Posterior vena cava (tissue), 2 donors: Measurements from ENCODE around the gene CT47A7. TPM values are rescaled to one million over a fixed set of nuclear protein-coding genes. Genes with fewer than 3 reads are reported as not detected.
"Not testable (repeated sequence)": the region's sequence is repeated elsewhere in the genome, so short reads cannot be mapped to it uniquely, and the experiment has no call there.

Experiments used
- DNase-seq: peaks from one replicate; pipeline ENCODE4 v3.0.0-alpha.2; 2020; ENCODE audit warnings: low spot score
- intact Hi-C, 2 donors: fragments of 100-400 bp; cut with DNase I; formaldehyde crosslinking; loops; one replicate each; pipeline versions ENCODE4 v1.14.1 to v1.14.2; 2022 to 2023
- long read RNA-seq, 2 donors: library from polyadenylated mRNA; unstranded; transcript quantifications; one replicate each; pipeline ENCODE4 v2.0.0, GENCODE V29; 2020 to 2021
- total RNA-seq, 2 donors: library from RNA; stranded (reverse); fragmentation: NEBNext Ultra II Directional; extraction: Animal tissue kit (Norgen Biotek cat#: 25700); gene quantifications; one replicate each; pipeline ENCODE4 v1.2.1, GENCODE V29; 2021
- donor health status: DM: yes; HTN: yes; CAD: no.
- donor health status: DM: yes; HTN: yes; CAD: no.

Gene CT47A7
- total RNA-seq: not detected
- long read RNA-seq, donor 1: 0 reads
- long read RNA-seq, donor 2: 0 reads

DNA sequence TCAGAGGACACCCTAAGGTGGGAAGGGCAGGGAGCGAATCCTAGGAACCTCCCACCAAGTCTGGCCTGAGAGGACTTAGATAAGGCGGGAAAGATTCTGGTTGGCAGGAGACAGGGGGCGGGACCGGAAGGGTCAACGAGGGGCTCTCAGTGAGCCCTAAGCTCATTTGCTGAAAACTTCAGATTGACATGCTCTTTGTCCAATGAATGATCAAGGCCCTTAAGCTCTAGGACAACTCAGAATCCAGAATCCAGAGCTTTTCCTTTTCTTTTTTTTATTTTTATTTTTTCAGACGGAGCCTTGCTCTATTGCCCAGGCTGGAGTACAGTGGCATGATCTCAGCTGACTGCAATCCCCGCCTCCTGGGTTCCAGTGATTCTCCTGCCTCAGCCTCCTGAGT is at the start of gene CT47A7:
Gene CT47A7, minus strand, starts transcription at position 101 of the 400 bp plus-strand sequence. CDS start 255 bp downstream, outside the sequence.
- intact Hi-C loops, DNase-seq: not testable (repeated sequence)

DNA sequence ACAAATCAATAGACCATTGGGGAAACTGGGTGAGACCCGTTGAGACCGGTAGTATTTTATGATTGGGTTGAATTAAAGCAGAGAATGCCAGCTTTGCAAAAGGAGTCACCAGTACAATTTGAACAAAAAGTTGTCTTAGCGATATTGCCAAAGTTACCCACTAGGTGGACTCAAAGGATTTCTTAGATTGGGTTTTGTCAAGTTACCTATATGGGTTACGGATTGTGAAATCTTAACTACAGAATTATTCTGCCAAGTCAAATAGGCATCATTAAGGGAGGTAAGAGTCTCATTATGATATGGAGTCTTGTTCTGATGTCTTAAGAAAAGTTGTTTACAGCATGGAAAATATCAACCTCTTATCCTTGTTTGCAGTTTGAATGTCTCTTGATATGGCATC is 44.2 kb upstream of the CT47A7 start:
- DNase-seq: no peak
- intact Hi-C loops: no loop called here

DNA sequence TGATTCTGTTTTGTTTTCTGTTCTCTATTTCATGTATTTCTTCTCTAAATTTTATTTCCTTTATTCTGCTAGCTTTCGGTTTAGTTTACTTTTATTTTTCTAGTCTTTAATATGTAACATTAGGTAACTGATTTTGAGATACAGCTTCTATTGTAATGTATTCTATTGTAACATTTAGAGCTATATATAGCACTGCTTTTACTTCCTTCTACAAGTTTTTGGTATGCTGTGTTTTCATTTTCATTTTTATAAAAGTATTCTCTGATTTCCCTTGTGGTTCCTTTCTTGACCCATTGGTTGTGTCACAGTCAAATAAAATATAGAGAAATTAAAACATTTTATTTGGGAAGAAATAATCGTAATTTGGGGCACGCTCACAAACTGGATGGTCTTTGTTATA is 43.0 kb upstream of the CT47A7 start:
- intact Hi-C loops: no loop called here
- DNase-seq: no peak

DNA sequence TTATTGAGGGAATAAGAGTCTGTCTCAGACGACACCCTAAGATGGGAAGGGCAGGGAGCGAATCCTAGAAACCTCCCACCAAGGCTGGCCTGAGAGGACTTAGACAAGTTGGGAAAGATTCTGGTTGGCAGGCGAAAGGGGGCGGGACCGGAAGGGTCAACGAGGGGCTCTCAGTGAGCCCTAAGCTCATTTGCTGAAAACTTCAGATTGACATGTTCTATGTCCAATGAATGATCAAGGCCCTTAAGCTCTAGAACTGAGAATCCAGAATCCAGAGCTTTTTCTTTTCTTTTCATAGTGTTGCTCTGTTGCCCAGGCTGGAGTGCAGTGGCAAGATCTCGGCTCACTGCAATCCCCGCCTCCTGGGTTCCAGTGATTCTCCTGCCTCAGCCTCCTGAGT is 29.3 kb upstream of the CT47A7 start, which contains the start of gene CT47A1:
Gene CT47A1, minus strand, starts transcription at position 101 of the 400 bp plus-strand sequence. CDS start 231 bp downstream, outside the sequence.
- intact Hi-C loops, DNase-seq: not testable (repeated sequence)

Other genes with a start within 250 kb of the CT47A7 start
- gene CT47B1, start 80.7 kb downstream of the CT47A7 start, total RNA-seq: not detected
- gene CT47A11, start 19.4 kb downstream of the CT47A7 start, total RNA-seq: not detected
- gene CT47A10, start 14.6 kb downstream of the CT47A7 start, total RNA-seq: not detected
- gene CT47A9, start 9.7 kb downstream of the CT47A7 start, total RNA-seq: not detected
- gene CT47A8, start 4.9 kb downstream of the CT47A7 start, total RNA-seq: not detected
- not detected for gene CT47A6, start 4.9 kb upstream of the CT47A7 start, total RNA-seq
- not detected for gene CT47A5, start 9.7 kb upstream of the CT47A7 start, total RNA-seq
- gene CT47A4, start 14.6 kb upstream of the CT47A7 start, total RNA-seq: not detected
- gene CT47A3, start 19.5 kb upstream of the CT47A7 start, total RNA-seq: not detected
- gene CT47A2, start 24.3 kb upstream of the CT47A7 start, total RNA-seq: not detected
- not detected for gene CT47A1, start 29.2 kb upstream of the CT47A7 start, total RNA-seq
- gene GLUD2, start 91.0 kb upstream of the CT47A7 start, total RNA-seq: 1 to 10 TPM; 1.7 to 2.0 TPM